Measurements from ENCODE around the gene CDKN1B. TPM values are rescaled to one million over a fixed set of nuclear protein-coding genes. Genes with fewer than 3 reads are reported as not detected.

CDKN1B gene
- total and polyA plus RNA-seq, 2 of the 13 experiments (the other 11 are each of a cell fraction or from before 2014, with no cell fraction given) = 20.1 to 37.2 TPM

DNA sequence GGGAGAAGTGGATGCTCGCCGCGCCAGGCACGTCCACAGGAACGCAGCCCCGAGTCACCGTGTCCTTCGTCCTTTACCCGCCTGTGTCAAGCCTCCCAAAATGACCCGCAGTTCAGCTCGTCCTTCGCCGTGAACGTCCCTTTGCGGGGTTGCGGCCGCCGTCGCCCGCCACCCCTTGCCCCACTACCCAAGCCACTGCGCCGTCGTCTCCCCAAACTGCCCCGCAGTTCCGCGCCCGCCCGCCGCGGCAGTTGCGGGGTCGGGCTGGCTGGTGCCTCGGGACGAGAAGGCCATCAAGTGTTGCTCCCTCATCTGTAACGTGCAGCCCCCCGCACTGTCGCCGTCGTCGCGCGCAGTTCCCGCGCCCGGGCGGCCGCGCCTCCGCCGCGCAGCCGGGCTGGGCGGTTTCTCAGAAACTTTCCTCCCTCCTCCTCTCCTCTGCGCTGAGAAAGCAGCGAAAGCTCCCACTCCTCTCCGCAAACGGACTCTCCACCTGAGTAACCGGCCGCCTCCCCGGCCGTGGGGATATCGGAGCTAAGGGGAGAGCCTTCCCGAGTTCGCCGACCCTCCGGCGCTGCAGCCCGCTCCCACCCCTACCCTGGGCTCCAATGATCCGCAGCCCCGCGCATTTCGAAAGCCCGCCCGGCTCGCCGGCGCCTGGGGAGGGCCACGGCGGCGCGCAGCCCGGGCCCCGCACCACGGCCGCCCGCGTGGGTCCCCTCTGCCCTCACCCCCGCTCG lies 6.7 kb downstream of the CDKN1B start (continued):
- TF ChIP-seq, protein P1, sequence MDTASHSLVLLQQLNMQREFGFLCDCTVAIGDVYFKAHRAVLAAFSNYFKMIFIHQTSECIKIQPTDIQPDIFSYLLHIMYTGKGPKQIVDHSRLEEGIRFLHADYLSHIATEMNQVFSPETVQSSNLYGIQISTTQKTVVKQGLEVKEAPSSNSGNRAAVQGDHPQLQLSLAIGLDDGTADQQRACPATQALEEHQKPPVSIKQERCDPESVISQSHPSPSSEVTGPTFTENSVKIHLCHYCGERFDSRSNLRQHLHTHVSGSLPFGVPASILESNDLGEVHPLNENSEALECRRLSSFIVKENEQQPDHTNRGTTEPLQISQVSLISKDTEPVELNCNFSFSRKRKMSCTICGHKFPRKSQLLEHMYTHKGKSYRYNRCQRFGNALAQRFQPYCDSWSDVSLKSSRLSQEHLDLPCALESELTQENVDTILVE (CRISPR knock-in tag; IDR thresholded peaks at IDR 0.05) = no peak
- peak; percentile 72; the same call in 1 of the 2 replicates for TF ChIP-seq ZNF501 (CRISPR knock-in tag; IDR thresholded peaks at IDR 0.05)
- TF ChIP-seq BORCS8-MEF2B (CRISPR knock-in tag; IDR thresholded peaks at IDR 0.05) = peak; percentile 52; the same call in 1 of the 2 replicates
- TF ChIP-seq XBP1 (CRISPR knock-in tag; IDR thresholded peaks at IDR 0.05) = no peak
- TF ChIP-seq ZNF556 (CRISPR knock-in tag; IDR thresholded peaks at IDR 0.05; ENCODE audit: borderline replicate concordance) = peak; percentile 22; the same call in 1 of the 2 replicates
- TF ChIP-seq, protein P2, sequence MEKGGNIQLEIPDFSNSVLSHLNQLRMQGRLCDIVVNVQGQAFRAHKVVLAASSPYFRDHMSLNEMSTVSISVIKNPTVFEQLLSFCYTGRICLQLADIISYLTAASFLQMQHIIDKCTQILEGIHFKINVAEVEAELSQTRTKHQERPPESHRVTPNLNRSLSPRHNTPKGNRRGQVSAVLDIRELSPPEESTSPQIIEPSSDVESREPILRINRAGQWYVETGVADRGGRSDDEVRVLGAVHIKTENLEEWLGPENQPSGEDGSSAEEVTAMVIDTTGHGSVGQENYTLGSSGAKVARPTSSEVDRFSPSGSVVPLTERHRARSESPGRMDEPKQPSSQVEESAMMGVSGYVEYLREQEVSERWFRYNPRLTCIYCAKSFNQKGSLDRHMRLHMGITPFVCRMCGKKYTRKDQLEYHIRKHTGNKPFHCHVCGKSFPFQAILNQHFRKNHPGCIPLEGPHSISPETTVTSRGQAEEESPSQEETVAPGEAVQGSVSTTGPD (CRISPR knock-in tag; IDR thresholded peaks at IDR 0.05) = no peak
- TF ChIP-seq, protein P3, sequence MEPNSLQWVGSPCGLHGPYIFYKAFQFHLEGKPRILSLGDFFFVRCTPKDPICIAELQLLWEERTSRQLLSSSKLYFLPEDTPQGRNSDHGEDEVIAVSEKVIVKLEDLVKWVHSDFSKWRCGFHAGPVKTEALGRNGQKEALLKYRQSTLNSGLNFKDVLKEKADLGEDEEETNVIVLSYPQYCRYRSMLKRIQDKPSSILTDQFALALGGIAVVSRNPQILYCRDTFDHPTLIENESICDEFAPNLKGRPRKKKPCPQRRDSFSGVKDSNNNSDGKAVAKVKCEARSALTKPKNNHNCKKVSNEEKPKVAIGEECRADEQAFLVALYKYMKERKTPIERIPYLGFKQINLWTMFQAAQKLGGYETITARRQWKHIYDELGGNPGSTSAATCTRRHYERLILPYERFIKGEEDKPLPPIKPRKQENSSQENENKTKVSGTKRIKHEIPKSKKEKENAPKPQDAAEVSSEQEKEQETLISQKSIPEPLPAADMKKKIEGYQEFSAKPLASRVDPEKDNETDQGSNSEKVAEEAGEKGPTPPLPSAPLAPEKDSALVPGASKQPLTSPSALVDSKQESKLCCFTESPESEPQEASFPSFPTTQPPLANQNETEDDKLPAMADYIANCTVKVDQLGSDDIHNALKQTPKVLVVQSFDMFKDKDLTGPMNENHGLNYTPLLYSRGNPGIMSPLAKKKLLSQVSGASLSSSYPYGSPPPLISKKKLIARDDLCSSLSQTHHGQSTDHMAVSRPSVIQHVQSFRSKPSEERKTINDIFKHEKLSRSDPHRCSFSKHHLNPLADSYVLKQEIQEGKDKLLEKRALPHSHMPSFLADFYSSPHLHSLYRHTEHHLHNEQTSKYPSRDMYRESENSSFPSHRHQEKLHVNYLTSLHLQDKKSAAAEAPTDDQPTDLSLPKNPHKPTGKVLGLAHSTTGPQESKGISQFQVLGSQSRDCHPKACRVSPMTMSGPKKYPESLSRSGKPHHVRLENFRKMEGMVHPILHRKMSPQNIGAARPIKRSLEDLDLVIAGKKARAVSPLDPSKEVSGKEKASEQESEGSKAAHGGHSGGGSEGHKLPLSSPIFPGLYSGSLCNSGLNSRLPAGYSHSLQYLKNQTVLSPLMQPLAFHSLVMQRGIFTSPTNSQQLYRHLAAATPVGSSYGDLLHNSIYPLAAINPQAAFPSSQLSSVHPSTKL (CRISPR knock-in tag; IDR thresholded peaks at IDR 0.05) = 0 out of 2 replicates have a peak, but pooled peaks have one; percentile 16
- peak; percentile 91 for TF ChIP-seq AGO1 (IDR thresholded peaks at IDR 0.05; ENCODE audit: low read depth, low read length, poor library complexity, severe bottlenecking)
- TF ChIP-seq CC2D1A (CRISPR knock-in tag; IDR thresholded peaks at IDR 0.05) = no peak
- TF ChIP-seq CEBPB (IDR thresholded peaks at IDR 0.05; ENCODE audit: borderline replicate concordance, low read depth, low read length) = no peak
- peak; percentile 87 for TF ChIP-seq KDM2A (CRISPR knock-in tag; IDR thresholded peaks at IDR 0.05; ENCODE audit: borderline replicate concordance, low read depth)
- TF ChIP-seq NCOA5 (CRISPR knock-in tag; IDR thresholded peaks at IDR 0.05) = no peak
- TF ChIP-seq, protein P4, sequence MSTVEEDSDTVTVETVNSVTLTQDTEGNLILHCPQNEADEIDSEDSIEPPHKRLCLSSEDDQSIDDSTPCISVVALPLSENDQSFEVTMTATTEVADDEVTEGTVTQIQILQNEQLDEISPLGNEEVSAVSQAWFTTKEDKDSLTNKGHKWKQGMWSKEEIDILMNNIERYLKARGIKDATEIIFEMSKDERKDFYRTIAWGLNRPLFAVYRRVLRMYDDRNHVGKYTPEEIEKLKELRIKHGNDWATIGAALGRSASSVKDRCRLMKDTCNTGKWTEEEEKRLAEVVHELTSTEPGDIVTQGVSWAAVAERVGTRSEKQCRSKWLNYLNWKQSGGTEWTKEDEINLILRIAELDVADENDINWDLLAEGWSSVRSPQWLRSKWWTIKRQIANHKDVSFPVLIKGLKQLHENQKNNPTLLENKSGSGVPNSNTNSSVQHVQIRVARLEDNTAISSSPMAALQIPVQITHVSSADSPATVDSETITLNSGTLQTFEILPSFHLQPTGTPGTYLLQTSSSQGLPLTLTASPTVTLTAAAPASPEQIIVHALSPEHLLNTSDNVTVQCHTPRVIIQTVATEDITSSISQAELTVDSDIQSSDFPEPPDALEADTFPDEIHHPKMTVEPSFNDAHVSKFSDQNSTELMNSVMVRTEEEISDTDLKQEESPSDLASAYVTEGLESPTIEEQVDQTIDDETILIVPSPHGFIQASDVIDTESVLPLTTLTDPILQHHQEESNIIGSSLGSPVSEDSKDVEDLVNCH (CRISPR knock-in tag; IDR thresholded peaks at IDR 0.05) = no peak
- TF ChIP-seq, protein P5, sequence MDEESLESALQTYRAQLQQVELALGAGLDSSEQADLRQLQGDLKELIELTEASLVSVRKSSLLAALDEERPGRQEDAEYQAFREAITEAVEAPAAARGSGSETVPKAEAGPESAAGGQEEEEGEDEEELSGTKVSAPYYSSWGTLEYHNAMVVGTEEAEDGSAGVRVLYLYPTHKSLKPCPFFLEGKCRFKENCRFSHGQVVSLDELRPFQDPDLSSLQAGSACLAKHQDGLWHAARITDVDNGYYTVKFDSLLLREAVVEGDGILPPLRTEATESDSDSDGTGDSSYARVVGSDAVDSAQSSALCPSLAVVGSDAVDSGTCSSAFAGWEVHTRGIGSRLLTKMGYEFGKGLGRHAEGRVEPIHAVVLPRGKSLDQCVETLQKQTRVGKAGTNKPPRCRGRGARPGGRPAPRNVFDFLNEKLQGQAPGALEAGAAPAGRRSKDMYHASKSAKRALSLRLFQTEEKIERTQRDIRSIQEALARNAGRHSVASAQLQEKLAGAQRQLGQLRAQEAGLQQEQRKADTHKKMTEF (CRISPR knock-in tag; IDR thresholded peaks at IDR 0.05) = peak; percentile 34; the same call in 1 of the 2 replicates
- TF ChIP-seq ZSCAN21 (CRISPR knock-in tag; IDR thresholded peaks at IDR 0.05; ENCODE audit: borderline replicate concordance) = peak; percentile 24; the same call in 1 of the 2 replicates
- no peak; the same call in 1 of the 2 replicates for TF ChIP-seq BRD4 (CRISPR knock-in tag; IDR thresholded peaks at IDR 0.05)
- TF ChIP-seq TRIM24 (CRISPR knock-in tag; IDR thresholded peaks at IDR 0.05) = no peak
- TF ChIP-seq PHF5A (CRISPR knock-in tag; IDR thresholded peaks at IDR 0.05; ENCODE audit: low read depth, unreplicated experiment) = no peak
- TF ChIP-seq ZNF335 (CRISPR knock-in tag; IDR thresholded peaks at IDR 0.05) = no peak
